RCC 7860 (cell line): Measurements from ENCODE around the gene CNTNAP2.

Source experiments
- DNase-seq: peaks from one replicate; pipeline ENCODE4 v3.0.0-alpha.2; 2015; ENCODE audit warnings: low spot score
- FAIRE-seq: peaks from 2 replicates; lab custom pipeline; 2012; peaks lifted over from hg19 to GRCh38; lab: Jason Lieb, UNC

CNTNAP2 gene

DNA sequence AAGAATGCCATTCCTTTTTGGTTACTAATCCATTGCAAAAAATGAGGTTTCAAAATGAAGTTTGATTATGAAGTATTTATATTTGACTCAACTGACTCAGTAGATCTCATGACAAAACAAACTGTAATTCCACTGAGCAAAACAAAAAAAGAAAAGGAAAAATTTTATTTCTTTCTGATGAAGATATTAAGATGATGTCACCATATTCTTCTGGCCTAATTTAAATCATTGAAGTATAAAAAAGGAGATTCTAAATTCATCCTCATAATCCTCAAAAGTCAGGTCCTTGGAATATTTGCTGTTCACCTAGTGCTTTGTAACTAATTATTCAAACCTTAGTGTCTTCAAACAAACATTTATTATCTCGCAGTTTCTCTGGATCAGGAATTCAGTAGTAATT is 1183.7 kb downstream of the CNTNAP2 start:
- no peak for FAIRE-seq

DNA sequence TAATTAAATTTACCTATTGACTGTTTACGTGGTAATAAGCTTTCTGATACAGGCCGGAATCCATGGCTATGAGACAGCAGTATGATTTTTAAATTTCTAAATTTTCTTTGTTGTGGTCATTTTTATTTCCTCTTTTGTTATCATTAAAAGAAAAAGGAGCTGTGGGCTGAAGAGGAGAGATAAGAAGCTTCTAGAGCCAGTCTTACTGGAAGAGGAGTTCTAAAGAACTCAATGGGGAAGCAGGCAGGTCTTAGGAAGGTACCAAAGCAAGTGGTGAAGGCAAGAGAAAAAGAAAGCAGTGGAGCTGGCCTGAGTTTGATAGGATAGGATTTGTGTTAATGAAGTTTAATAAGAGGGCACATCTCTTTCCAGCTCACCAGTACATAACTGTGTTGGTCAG is 1187.8 kb downstream of the CNTNAP2 start:
- FAIRE-seq, result no peak
- no peak for DNase-seq

More for the DNA sequence above, 1183.7 kb downstream of the CNTNAP2 start:
- DNase-seq, result no peak

GRCh38 chr7:147305827-147306226 is 1189.2 kb downstream of the CNTNAP2 start:
- DNase-seq, result no peak
- no peak for FAIRE-seq

- FAIRE-seq (no peak), DNase-seq (no peak)
Observed at GRCh38 chr7:147308539-147308938, 1191.9 kb downstream of the CNTNAP2 start.

- DNase-seq (no peak), FAIRE-seq (no peak)
Observed at GRCh38 chr7:147311336-147311735, 1194.7 kb downstream of the CNTNAP2 start.

GRCh38 chr7:147321504-147321903 is 1204.9 kb downstream of the CNTNAP2 start:
- DNase-seq, result no peak
- FAIRE-seq, result no peak

DNA sequence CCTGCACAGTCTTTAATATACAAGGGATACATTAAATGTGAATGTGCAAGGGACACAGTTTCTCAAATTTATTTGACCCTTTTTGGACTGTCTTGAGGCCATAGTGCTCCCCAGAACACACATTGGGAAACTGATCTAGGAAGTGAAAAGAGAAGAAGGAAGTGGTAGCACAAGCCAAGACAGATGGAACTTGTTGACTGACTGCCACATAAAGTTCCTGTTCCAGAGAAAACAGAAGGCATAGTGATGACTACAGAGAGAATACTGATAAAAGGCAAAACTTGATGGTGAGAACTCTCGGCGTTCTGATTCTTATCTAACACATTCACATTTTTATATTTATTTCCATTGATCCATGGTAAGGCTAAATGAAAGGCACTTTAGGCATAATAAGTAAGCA is 1216.4 kb downstream of the CNTNAP2 start:
- FAIRE-seq (no peak), DNase-seq (no peak)

DNA sequence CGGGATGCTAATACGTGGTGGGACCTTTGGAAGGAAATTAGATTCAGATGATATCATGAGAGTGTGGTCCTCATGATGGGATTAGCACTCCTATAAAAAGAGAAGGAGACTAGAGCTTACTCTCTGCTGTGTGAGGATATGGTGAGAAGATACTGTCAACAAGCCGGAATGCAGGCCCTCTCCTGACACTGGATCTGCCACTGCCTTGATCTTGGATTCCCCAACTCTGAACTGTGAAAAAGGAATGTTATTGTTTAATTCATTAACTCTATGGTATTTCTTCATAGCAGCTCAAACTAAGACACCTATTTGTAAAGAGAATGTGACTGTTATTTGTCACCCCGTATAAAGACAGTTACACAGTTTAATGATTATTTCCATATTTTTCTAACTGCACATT is 1246.5 kb downstream of the CNTNAP2 start:
- FAIRE-seq (no peak), DNase-seq (no peak)

DNA sequence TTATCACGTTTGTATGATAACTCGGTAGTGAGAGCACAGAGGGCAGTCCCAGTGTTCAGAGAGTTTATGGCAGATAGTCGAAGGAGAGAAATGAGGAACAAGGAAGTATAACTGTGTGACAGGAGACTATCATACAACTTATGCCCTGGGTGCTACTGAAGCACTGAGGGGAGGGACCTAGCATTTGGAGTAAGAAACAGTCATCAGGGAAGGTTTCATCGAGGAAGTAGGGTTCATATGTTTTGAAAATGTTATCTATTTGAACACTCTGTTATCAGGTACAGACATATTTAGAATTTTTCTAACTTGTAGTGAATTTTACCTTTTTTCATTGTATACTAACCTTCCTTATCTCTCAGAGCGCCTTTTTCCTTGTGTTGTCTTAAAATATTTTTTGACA is 1259.6 kb downstream of the CNTNAP2 start:
- FAIRE-seq, result no peak
- DNase-seq, result no peak

GRCh38 chr7:147380926-147381325 is 1264.3 kb downstream of the CNTNAP2 start:
- DNase-seq (no peak), FAIRE-seq (no peak)

GRCh38 chr7:147394329-147394728 is 1277.7 kb downstream of the CNTNAP2 start:
- FAIRE-seq (no peak), DNase-seq (no peak)

GRCh38 chr7:147400221-147400689 is 1283.7 kb downstream of the CNTNAP2 start:
- peak; percentile 89 for FAIRE-seq
- DNase-seq, result peak; percentile 78

DNA sequence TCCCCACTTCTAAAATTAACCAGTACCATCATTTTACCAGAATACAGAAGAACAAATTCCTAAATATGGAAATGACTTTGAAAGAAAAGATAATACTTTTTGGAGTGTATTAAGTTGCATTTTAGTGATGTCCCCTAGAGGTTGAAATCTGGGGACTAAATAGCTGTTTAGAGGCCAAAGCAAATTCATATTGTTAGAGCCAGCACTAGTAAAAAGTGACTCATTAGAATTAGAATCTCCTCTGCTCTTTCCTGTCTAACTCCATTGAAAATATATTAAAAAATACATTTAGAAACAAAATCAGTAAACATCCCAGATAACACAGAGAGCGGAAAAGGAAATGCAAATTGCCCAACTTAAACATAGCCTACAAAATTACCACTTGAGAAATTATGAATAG is 1284.3 kb downstream of the CNTNAP2 start:
- FAIRE-seq, result no peak
- DNase-seq, result no peak

- DNase-seq (no peak), FAIRE-seq (no peak)
Observed at GRCh38 chr7:147405621-147406020, 1289.0 kb downstream of the CNTNAP2 start.

DNA sequence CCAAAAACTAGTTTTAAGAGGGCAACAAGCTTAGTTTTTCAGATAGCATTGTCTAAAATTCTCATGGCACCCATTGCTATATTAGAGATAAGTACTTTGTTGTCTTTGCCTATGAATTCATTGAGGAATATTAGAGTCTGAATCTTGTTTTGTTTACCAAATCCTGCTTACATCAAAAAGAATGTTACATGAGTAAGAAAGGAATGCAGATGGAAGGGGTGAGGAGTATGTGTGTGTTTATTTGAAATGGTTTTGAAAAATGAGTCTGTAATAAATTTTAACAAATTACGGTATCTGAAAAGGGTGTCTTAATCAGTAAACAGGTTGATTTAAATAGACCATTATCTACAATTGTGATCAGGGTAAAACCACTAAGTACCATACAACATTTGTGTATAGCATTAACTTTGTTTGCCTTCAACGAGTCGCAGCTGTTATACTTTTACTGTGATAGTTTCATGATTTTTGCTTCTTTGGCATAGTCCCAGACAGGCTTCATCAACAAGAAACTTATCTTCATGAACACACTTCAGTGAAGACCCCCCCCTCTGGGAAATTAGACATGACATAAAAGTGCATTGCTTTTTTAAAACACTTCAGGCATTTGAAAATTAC is 1290.0 kb downstream of the CNTNAP2 start:
- FAIRE-seq (no peak), DNase-seq (no peak)

DNA sequence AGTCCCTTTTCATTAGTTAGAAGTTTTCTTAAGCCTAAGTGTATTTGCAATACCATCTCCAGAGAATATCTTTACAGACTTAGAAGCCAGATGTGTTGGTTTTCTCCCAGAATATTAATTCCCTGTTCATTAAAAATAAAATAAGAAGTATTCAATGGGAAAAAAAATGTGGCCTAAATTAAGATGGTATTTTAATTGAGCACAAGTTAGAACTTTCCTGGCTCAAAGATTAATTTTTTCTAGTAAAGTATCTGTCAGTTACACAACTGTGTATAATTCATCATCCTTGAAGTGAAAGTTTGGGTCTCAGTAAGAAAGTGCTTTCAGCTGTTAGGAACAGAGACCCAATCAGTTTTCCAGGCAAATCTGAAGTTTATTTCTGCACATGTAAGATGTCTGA is 1294.5 kb downstream of the CNTNAP2 start:
- FAIRE-seq, result no peak
- DNase-seq, result no peak

GRCh38 chr7:147412109-147412508 is 1295.5 kb downstream of the CNTNAP2 start:
- no peak for DNase-seq
- FAIRE-seq, result no peak

- DNase-seq (peak; percentile 96), FAIRE-seq (peak; percentile 95)
Observed at GRCh38 chr7:147412782-147413556, 1296.4 kb downstream of the CNTNAP2 start.

DNA sequence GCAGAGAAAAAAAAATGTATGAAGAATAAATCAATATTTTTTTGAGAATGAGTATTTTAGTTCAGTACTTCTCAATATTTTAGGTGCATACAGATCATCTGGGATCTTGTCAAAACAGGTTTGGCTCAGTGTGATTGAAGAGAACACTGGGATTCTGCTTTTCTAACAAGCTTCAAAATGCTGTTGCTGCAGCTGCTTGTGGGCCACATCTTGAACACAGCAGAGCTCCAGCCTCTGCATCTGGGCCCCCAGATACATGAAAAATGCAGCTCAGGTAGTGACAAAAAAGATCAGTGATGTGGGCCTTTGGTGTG is 1296.9 kb downstream of the CNTNAP2 start:
- FAIRE-seq (no peak), DNase-seq (no peak)

GRCh38 chr7:147415991-147416390 is 1299.4 kb downstream of the CNTNAP2 start:
- DNase-seq, result no peak
- FAIRE-seq, result no peak

GRCh38 chr7:147418966-147419365 is 1302.4 kb downstream of the CNTNAP2 start:
- FAIRE-seq (no peak), DNase-seq (no peak)

- DNase-seq (no peak), FAIRE-seq (no peak)
Observed at GRCh38 chr7:147423875-147424274, 1307.3 kb downstream of the CNTNAP2 start.

- DNase-seq, result no peak
- FAIRE-seq, result no peak
Observed at GRCh38 chr7:147428075-147428474, 1311.5 kb downstream of the CNTNAP2 start.
